Stimulated activated CD4-positive, alpha-beta T cell treated with anti-CD3 and anti-CD28 coated beads, Interleukin-1b, Interleukin-23, amount 100 ng/mL, for 48 hours (primary cell): ENCODE data around the gene TAGLN.
A peak's percentile ranks its signal among the peaks of the same experiment; 100 is the strongest.

Experiments
- DNase-seq: peaks from one replicate; pipeline ENCODE4 v3.0.0-alpha.2; 2020

Gene TAGLN

GRCh38 chr11:117217141-117218084 lies 18.2 kb downstream of the TAGLN start:
- no peak for DNase-seq

- no peak for DNase-seq
Measured at GRCh38 chr11:117218133-117218915, 19.2 kb downstream of the TAGLN start.

GRCh38 chr11:117219001-117219400 lies 19.8 kb downstream of the TAGLN start:
- no peak for DNase-seq

GRCh38 chr11:117219455-117219854 lies 20.3 kb downstream of the TAGLN start:
- no peak for DNase-seq

- DNase-seq: no peak
Measured at GRCh38 chr11:117219995-117220394, 20.8 kb downstream of the TAGLN start.

GRCh38 chr11:117220568-117220967 lies 21.4 kb downstream of the TAGLN start:
- DNase-seq: no peak

- no peak for DNase-seq
Measured at GRCh38 chr11:117220999-117221774, 22.0 kb downstream of the TAGLN start.

- DNase-seq: no peak
Measured at GRCh38 chr11:117221775-117222517, 22.8 kb downstream of the TAGLN start.

GRCh38 chr11:117222991-117223740 lies 24.0 kb downstream of the TAGLN start:
- no peak for DNase-seq

- DNase-seq: no peak
Measured at GRCh38 chr11:117223741-117224689, 24.8 kb downstream of the TAGLN start.

- DNase-seq: no peak
Measured at GRCh38 chr11:117225553-117226170, 26.5 kb downstream of the TAGLN start.

- DNase-seq: peak; percentile 37
Measured at GRCh38 chr11:117226388-117227385, 27.5 kb downstream of the TAGLN start.

GRCh38 chr11:117228091-117228490 lies 28.9 kb downstream of the TAGLN start:
- DNase-seq: no peak

GRCh38 chr11:117229411-117229810 lies 30.2 kb downstream of the TAGLN start:
- DNase-seq: no peak

GRCh38 chr11:117229931-117230285 lies 30.7 kb downstream of the TAGLN start:
- no peak for DNase-seq

GRCh38 chr11:117230286-117230961 lies 31.3 kb downstream of the TAGLN start:
- peak; percentile 73 for DNase-seq

GRCh38 chr11:117230999-117231841 lies 32.0 kb downstream of the TAGLN start:
- no peak for DNase-seq
